ENCODE results near the gene GAST. TPM values are rescaled to one million over a fixed set of nuclear protein-coding genes. Genes with fewer than 3 reads are reported as not detected.

Gene GAST
- total RNA-seq, 1 donor from 2014 or later: not detected

GRCh38 chr17:41687828-41688640, 24.1 kb upstream of the GAST start:
- Histone ChIP-seq H3K27ac (peak overlapping the region; percentile 100), H3K9me3 (no peaks in the 10 kb centered on the region), H3K4me3 (peak overlapping the region; percentile 81), H3K4me1 (peaks cover 36% of the 10 kb centered on the region), H3K36me3 (peaks cover 38% of the 10 kb centered on the region), H3K27me3 (ENCODE audit: low read depth) (no peaks in the 10 kb centered on the region)
- peak; percentile 20 for TF ChIP-seq CTCF (IDR thresholded peaks at IDR 0.05)
- ATAC-seq: peak; percentile 1 to 15
- intact Hi-C loops (cut with DNase I): no loop called here
- DNase-seq: peak; percentile 64

- intact Hi-C loops (cut with DNase I): no loop called here
- peaks cover 36% of the 10 kb centered on the region for H3K4me1 ChIP-seq
- DNase-seq: peak; percentile 100
- H3K9me3 ChIP-seq: no peaks in the 10 kb centered on the region
- peaks cover 46% of the 10 kb centered on the region for H3K36me3 ChIP-seq
- H3K27me3 ChIP-seq (ENCODE audit: low read depth): no peaks in the 10 kb centered on the region
- TF ChIP-seq CTCF (IDR thresholded peaks at IDR 0.05): no peak
- H3K4me3 ChIP-seq: peak within 1 kb of the TSS; percentile 81
- peak; percentile 93 to 96 for ATAC-seq
- H3K27ac ChIP-seq: peak within 1 kb of the TSS; percentile 100
Observed at GRCh38 chr17:41688641-41689496, 23.3 kb upstream of the GAST start, which contains the start of gene EIF1. TSS of gene EIF1 (plus strand) at chr17:41688885. CDS start at chr17:41689039, 154 bp downstream.

- H3K27me3 ChIP-seq (ENCODE audit: low read depth): no peaks in the 10 kb centered on the region
- H3K4me3 ChIP-seq: peak overlapping the region; percentile 81
- intact Hi-C loops (cut with DNase I): no loop called here
- H3K27ac ChIP-seq: peak overlapping the region; percentile 100
- H3K4me1 ChIP-seq: peaks cover 36% of the 10 kb centered on the region
- no peak for ATAC-seq
- H3K36me3 ChIP-seq: peaks cover 54% of the 10 kb centered on the region
- no peak for DNase-seq
- no peaks in the 10 kb centered on the region for H3K9me3 ChIP-seq
- peak; percentile 58 for TF ChIP-seq CTCF (IDR thresholded peaks at IDR 0.05)
Observed at GRCh38 chr17:41689497-41690299, 22.4 kb upstream of the GAST start.

- ATAC-seq: no peak
- Histone ChIP-seq H3K27ac (peak overlapping the region; percentile 100), H3K4me1 (peaks cover 40% of the 10 kb centered on the region), H3K27me3 (ENCODE audit: low read depth) (no peaks in the 10 kb centered on the region), H3K4me3 (peak overlapping the region; percentile 81), H3K9me3 (no peaks in the 10 kb centered on the region), H3K36me3 (peaks cover 62% of the 10 kb centered on the region)
- no peak for TF ChIP-seq CTCF (IDR thresholded peaks at IDR 0.05)
- DNase-seq: no peak
- intact Hi-C loops (cut with DNase I): no loop called here
Observed at GRCh38 chr17:41690497-41690896, 21.6 kb upstream of the GAST start.

Measured in lower lobe of right lung (tissue), 2 donors.